Limb (tissue), 2 donors: ENCODE results near the gene MLXIP.
"Not testable (repeated sequence)": the region's sequence is repeated elsewhere in the genome, so short reads cannot be mapped to it uniquely, and the experiment has no call there.

Experiments
- DNase-seq, 2 donors: peaks; one replicate each; pipeline ENCODE4 v3.0.0-alpha.2; 2016; ENCODE audit errors: extremely low spot score in 2 of 2

Gene MLXIP

DNA sequence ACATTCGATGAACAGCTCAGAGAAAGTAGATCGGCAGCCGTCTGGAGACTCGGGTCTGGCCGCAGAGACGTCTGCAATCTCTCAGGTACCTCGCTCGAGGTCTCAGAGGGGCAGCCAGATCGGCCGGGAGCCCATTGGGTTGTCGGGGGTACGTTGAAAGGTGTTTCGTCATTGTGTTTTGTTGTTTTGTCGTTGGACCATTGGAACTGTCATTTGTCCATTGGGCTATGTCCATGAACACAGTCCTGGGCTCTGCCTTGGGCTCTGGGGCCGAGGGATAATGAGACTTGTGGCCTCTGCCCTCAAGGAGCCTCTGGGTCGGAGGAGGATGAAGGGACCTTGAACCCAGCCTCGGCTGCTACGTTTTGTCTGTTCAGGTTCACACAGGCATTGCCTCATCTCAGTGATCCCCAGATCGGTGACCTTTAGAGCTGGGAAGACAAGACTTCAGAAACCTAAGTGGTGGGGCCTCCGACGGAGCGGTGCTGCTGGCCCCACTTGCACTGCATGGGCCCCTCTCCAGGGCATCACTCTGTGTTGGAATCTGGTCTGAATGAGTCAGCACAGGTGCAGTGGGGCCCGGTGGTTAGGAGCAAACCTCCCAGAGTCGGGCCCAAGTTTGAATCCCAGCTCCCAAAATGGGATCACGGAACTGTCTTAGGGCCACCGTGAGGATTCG, 23.6 kb upstream of the MLXIP start:
- DNase-seq: no peak

DNA sequence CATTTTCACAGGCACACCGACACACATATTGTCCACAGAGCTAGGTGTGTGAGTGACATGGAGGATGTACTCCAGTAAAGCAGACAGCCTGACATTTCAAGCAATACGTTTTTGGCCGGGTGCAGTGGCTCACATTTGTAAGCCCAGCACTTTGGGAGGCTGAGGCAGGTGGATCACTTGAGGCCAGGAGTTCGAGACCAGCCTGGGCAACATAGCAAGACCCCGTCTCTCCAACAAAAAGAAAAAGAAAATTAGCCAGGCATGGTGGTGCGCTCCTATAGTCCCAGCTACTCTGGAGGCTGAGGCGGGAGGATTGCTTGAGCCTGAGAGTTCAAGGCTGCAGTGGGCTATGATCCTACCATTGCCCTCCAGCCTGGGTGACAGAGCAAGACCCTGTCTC, 22.1 kb upstream of the MLXIP start:
- DNase-seq: not testable (repeated sequence)

DNA sequence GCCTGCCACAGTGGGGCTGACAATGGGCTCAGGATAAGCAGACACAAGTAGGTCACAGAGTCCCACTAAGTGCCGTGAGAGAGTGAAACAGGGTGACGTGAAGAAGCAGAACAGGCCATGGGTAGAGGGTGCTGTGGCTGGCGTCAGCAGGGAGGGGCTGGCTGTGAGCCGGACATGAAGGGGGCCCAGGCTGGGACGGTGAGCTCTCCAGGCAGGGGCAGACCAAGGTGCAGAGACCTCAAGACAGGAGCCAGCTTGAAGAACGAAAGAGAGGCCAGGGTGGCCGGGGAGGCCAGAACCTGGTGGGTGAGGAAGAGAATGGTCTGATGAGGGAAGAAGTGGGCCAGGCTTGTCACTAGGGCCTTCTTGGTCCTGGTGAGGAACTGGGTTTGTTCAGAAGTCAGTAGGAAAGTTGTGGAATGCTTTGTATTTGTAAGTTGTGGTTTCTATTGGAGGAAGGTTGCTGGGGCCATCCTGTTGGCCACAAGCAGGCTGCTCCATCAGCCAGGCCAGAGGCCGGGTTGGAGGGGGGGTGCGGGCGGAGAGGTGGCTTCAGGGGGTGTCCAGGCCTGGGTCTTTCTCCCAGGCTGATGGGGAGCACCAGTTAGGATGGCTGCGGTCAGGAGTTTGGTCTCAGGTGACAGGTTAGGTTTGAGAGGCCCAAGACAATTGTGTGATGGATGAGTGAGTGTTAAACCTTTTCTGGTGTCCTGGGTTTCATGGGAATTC, 21.4 kb upstream of the MLXIP start:
- no peak for DNase-seq

DNA sequence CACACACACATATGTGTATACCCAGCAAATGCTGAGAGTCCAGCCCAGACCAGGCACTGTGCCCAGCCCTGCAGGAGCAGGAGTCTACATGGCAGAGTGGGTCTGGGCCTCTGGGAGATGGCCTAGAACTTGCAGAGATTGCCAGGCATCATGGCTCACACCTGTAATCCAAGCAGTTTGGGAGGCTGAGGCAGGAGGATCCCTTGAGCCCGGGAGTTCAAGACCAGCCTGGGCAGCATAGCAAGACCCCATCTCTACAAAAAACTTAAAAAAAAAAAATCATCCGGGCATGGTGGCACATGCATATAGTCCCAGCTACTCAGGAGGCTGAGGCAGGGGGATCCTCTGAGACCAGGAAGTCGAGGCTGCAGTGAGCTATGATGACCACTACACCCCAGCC, 20.8 kb upstream of the MLXIP start:
- DNase-seq: no peak

DNA sequence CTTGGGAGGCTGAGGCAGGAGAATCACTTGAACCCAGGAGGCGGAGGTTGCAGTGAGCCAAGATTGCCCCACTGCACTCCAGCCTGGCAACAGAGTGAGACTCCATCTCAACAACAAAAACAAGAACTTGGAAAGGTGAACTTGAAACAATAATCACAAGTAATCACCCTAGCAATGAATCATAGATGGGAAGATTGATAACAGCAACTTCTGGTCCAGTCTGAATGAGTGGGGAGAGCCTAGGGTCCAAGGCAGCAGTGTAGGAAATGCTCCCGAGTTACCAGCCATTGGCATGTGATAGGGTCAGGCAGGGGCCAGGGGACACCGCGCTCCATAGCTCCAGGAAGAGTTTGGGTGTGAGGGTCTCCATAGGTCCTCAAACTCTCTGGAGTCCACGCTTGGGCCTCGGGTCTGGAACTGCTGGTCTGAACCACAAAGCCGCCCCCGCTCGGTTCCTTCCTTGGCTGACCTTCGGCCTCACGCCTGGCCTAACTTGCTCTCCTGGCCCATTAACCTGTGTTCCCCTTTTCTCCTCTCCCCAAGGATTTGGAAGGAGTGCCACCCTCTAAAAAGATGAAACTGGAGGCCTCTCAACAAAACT, 19.9 kb upstream of the MLXIP start:
- no peak for DNase-seq

DNA sequence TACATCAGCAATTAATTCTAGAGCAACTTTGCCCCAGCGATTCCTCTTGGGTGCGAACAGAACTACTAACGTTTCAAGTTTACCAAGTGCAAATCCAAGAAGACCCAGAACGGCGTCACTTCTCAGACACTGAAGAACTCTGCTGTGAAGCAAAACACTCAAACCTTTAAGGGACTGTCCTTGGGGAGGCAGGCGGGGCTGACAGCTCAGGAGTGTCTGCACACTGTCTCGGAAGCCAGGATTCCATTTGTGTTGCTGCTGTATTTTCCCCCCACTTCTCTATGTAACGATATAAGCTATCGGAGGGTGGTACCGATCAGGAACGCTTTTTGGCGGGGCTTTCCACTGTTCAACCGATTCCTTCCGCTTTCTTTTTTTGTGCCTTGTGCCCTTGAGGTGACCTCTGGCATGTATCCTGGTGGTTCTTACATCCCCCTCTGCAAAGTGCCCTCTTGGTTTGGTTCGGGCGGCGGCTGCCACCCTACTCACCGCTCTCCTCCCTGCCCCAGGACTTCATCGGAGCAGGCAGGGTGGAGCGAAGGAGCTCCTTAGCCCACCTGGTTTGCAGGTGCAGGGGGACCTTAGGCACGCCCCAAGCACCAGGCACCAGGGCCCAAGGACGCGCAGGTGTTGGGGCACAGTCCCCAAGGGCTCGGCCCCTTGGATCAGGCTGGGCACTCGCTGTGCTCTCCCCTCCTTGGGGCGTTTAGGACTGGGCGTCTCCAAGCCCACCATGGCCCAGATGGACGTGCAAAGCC, 19.2 kb upstream of the MLXIP start:
- DNase-seq: no peak

DNA sequence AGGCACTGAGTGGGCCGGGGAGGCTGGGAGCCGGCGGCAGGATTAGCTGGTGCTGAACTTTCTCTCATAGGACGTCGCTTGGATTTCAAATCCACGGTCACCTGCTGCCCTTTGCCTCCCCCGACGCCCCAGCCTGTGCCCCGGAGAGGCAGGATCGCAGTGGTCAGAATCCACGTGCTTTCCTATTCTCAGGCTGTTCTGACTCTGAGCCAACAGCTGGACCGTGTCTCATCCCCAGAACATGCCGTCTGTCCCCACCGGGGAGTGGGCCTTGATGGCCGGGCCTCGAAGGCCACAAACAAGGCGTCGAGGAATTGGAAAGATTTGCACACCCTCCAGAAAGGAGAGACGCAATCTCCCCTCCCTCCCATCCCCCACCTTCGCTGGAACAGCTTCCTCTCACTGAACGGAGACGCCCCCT, 18.5 kb upstream of the MLXIP start:
- no peak for DNase-seq

DNA sequence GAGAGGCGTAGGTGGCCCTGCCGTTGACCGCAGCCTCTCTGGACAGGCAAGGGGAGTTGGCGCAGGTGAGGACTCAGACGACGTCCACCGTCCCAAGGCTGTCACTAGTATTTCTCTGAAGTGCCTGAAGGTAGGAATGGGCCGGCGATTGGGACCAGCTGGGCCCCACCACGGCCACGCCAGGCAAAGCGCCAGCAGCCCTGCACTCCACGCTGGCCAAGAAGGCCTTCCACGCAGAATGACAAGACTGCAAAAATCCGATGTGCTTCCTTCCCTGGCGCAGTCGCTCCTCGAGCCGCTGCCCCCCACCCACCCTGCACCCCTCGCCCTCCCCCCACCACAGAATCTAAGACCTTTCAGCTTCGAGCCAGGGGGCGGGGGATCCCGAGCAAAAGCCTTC, 17.3 kb upstream of the MLXIP start:
- no peak for DNase-seq

DNA sequence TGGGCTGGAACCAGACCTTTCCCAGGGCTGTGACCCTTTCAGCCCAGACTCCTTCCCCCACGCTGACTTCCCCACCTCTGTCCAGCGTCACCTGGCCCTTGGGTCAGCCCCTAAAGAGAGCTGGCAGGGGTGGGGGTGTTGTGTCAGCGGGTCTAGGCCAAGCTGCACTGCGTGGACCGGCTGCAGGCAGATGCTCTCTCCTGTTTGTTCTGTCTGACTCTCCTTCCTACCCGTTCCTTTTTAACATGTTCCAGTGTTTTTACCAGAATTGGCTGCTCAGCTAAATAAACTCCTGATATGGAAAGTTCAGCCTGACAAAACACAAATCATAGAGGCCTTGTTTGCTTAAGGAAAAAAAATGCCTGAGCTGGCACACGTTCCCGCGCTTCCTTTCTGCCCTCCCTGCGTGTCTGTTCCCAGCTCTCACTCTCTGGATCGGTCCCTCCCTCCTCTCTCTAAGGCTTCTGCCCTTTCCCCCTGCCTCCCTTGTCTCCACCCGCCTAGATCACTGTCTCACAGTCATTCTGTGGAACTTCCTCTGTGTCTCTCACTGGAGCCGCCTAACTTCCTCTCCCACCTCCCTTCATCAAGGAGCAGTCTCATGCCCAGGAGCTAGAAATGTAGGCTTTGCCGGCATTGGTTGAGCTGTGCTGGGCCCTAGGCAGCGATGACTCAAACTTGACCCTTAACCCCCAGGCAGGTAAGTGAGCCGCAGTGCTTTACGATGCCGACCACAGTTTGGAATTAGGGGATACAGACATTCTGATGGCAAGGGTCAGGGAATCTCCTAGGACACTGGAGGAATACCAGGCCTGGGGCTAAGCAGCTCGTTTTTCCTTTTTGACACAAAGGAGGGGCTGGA, 15.5 kb upstream of the MLXIP start:
- DNase-seq: peak in 1 of 2 donors; percentile 50

DNA sequence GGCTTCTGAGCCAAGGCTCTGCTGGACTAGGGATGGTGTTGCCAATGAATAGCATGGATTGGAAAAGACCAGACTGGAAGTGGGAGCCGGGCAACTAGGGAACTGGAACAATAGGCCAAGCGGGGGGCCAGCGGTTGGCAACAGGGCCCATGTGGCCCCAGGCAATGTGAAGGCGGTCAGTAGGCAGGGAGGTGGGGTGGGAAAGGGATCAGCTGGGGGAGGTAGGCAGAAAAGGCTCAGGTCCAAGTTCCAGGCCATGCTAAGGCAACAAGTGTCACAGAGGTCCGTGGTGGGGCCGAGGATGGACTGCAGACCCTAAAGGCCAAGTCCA, 14.9 kb upstream of the MLXIP start:
- DNase-seq: no peak

DNA sequence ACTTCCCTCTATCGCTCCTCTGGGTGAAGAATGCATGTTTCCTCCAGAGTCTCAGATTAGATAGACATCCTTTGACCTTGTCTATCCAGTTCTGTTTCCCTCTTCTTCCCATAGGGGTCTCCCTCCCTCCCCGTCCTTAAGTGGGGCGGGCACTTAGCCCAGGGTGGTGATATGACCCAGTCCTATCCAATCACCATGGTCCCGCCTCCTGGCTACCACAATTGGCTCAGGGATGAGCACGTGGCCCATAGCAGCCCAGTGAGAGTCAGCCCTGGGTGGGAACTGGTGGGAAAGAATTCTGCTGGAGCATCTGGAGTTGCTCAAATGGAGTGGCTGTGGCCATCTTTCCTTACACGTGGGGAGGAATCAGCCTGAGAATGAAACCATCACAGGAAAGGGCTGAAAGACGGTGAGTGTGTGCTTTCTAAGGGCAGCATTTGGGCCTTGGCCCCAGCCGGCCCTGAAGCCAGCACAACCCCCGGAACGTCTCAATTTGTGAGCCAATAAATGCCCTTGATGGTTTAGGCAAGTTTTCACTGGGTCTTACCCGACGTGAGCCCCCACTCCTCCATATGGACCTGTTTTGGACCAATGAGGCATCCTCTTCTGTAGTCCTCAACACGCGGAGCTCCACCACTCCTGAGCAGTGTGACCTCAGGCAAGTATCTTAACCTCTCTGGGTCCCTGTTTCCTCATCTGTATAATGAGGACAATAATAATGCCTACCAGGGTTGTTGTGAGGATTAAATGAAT, 14.4 kb upstream of the MLXIP start:
- peak; percentile 75 to 77 for DNase-seq

DNA sequence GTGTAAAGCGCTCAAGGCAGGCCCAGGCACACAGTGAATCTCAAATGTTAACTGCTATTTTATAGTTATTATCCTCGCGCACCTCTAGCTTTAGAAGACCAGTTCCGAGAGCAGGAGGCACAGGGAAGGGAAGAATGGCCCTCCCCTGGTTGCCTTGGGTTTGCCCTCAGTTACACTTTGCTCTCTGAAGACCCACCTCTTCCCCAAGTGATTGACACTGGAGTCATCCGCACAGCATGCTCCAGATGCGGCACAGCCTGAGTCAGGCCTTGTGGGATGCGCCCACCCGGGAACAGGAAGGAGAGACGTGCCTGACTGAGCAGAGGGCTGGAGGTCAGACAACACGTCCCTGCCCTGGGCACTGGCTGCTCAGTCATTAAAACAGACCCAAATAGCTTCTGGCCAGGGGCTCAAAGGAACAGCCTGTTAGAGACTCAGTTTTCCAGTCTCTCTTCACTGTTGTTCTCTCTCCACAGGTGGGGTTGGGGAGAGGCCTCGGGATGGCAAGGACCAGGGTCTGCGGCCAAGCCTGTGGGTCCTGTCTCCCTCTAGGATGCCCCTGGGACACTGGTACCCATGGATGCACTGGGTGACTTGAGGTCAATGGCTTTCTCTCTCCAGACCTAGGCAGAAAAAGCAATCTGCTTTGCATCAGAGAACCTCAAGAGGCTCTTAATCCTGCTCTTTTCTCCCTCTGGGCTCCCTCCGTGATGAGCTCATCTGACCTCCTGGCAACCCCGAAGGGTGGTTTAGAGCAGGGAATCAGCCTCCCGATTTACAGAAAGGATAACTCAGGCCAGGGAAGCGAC, 13.6 kb upstream of the MLXIP start:
- DNase-seq: no peak

DNA sequence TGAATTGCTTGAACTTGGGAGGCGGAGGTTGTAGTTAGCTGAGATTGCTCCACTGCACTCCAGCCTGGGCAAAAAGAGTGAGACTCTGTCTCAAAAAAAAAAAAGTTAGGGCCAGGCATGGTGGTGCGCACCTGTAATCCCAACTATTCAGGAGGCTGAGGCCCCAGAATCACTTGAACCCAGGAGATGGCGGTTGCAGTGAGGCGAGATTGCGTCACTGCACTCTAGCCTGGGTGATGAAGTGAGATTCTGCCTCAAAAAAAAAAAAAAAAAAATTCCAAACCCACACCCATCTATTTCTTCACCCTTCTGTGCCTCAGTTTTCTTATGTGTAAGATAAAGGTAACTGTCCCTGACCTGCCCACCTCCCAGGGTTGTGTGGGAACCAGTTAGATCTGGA, 11.0 kb upstream of the MLXIP start:
- DNase-seq: no peak

DNA sequence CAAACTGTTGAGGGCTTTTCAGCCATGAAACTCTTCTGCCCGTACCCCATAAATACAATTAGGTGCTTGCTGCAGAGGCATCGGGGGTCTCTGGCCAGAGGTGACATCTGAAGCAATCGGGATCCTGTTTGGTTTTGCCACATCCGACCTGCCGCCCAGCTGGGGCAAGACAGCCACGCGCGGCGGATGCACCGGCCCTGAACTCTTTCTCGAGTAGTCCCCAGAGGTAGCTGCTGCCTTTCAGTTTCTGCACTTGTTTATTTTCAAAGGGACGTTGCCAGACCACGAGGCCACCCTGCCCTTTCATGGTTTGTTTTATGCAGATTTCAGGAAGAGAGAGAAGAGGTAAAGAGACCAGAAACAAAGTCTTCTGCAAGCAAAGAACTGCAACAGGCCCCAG, 10.6 kb upstream of the MLXIP start:
- DNase-seq: no peak

DNA sequence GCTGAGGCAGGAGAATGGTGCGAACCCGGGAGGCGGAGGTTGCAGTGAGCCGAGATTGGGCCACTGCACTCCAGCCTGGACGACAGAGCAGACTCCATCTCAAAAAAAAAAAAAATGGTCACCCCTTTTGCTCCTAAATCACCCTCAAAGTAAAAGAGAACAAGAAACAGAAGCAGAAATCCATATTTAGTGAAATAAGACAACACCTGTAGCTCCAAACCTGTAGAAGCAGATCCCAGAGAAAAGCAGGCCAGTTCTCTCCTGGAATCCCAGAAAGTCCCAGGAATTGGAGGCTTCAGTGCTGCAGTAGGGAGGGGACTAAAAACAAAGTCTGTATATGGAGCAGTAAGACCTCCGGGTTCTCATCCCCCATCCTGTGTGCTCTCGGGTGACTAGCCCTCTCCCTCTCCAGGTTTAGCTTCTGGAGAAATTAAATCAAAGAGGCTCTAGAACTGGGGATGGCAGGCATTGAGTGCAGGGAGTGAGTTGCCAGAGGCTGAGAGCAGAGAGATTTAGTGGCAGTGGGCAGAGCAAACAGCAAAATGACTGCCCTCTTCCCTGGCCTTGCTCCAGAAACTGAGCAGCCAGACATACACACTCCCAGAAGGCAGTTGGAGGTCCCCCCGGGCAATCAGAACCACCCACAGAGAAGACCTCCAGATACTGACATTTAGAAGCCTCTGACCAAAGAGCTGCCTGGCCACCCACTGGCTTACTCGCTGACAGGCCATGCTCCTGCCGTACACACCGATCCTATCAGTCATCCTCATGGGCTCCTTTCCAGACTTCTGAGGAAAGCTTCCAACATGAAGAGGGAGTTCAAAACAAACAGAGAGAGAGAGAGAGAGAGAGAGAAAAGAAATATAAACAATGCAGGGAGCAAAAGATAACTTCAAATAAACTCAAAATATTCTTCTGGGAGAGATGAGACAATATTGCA, 6.3 kb upstream of the MLXIP start:
- peak in 1 of 2 donors; percentile 43 for DNase-seq

DNA sequence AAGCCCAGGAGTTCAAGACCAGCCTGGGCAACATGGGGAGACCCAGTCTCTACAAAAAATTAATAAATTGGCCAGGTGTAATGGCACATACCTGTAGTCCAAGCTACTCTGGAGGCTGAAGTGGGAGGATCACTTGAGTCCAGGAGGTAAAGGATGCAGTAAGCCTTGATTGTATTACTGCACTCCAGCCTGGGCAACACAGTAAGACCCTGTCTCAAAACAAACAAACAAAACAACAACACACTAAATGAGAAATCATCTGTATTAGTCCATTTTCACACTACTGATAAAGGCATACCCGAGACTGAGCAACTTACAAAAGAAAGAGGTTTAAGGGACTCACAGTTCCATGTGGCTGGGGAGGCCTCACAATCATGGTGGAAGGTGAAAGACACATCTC, 4.7 kb upstream of the MLXIP start:
- no peak for DNase-seq

DNA sequence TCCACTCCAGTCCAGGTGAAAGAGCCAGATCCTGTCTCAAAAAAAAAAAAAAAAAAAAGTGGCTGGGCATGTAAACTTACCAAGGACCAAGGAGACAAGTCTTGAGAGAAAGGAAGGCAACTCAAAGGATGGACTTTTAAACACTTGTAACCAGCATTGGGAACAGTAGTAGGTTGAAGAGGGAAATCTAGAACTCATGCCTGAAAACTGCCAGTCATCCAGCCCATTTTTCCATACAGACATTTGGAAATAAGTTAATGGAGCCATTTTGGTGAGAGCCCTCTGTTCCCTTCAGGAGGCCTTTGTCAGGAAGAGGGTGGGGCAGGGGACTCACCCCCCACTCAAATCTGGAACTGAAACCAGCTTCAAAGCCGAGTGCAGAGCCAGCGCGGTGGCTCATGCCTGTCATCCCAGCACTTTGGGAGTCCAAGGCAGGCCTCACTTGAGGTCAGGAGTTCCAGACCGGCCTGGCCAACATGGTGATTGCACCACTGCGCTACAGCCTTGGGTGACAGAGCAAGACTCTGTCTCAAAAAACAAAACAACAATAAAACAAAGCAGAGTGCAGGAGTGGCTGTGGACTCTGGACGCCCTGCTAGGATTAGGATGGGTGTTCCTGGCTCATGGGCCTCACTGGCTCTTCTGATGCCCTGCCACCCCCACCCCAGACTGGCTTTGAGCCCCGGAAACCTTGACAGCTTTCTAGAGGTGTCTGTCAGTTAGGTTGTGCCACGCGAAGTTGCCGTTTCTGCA, 1.6 kb upstream of the MLXIP start:
- DNase-seq: no peak

DNA sequence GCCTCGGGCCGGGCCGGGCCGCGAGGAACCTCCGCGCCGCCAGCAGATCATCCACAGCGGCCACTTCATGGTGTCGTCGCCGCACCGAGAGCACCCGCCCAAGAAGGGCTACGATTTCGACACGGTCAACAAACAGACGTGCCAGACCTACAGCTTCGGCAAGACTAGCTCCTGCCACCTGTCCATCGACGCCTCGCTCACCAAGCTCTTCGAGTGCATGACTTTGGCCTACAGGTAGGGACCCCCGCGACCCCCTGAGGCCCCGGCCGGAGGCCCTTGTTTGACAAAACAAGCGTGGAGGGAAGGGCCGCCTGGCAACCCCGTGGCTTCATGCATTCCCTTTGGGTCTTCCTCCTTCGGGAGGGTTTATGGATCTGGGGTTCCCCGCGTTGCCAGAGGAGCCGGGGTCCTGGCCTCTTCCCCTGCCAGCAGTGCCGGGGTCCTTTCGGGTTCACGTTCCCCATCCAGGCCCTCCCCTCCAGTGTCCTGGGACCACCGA, 526 bp downstream of the MLXIP start:
- peak in 1 of 2 donors; percentile 51 for DNase-seq
